HCT116 (cell line): ENCODE data around the gene LYPD3. TPM values are rescaled to one million over a fixed set of nuclear protein-coding genes. Genes with fewer than 3 reads are reported as not detected.

Source experiments
- ATAC-seq: fragments of 200-7000 bp; cut with Tn5 transposase; 2 replicates; pipeline ENCODE4 v1.9.1; 2020; ENCODE audit warnings: mild to moderate bottlenecking, moderate library complexity
- BruUV-seq: library from RNA; stranded (reverse); fragments of 400-500 nt; replicated peaks from 2 replicates; lab custom pipeline; 2021; lab: Mats Ljungman, UMichigan
- CTCF ChIA-PET: fragments of 300-600 bp; sonication (Branson Sonifier 250); formaldehyde crosslinking; loops from one replicate; lab custom pipeline; 2021; ENCODE audit warnings: antibody characterized with exemption; lab: Charles Lee
- POLR2A ChIA-PET: fragments of 300-600, 350-600 bp; sonication (Branson Sonifier 250); formaldehyde crosslinking; loops from one replicate; lab custom pipeline; 2021; ENCODE audit warnings: antibody characterized with exemption; lab: Charles Lee
- RAD21 ChIA-PET, 2 experiments: fragments of 300-600 bp; sonication (Branson Sonifier 250); formaldehyde crosslinking; loops; one replicate each; lab custom pipeline; 2023; ENCODE audit warnings: low total read pairs in 2 of 2; ENCODE audit not compliant: uncharacterized antibody in 2 of 2, unreplicated experiment in 2 of 2, low non-redundant PET in 1 of 2; lab: Charles Lee
- DNase-seq: peaks from one replicate; pipeline ENCODE4 v3.0.0-alpha.2; 2010; ENCODE audit warnings: low read depth, low spot score
- H2AFZ ChIP-seq: fragments of 200-600 bp; shearing (Covaris generic), sonication (generic); 2 replicates; pipeline ENCODE4 v1.6.1; 2017; ENCODE audit warnings: low read depth, mixed run types, mixed read lengths, antibody characterized with exemption, low read length; ENCODE audit not compliant: poor library complexity, severe bottlenecking
- H3K27ac ChIP-seq: 2 replicates; pipeline ENCODE4 v1.5.1; 2012; ENCODE audit warnings: low read depth, low read length
- H3K27me3 ChIP-seq: fragments of 200-600 bp; sonication (generic); 2 replicates; pipeline ENCODE4 v1.6.1; 2016; ENCODE audit warnings: mixed run types, low read length, mixed read lengths; ENCODE audit not compliant: insufficient read depth
- H3K36me3 ChIP-seq, 2 experiments: fragments of 200-500 bp in 1 of 2; fragments of 200-600 bp in 1 of 2; sonication (Bioruptor generic) in 1 of 2; sonication (generic) in 1 of 2; 2 replicates each; pipeline versions ENCODE4 v1.5.1 to v1.6.1; 2014 to 2016; ENCODE audit warnings: low read length in 2 of 2, inconsistent platforms in 1 of 2, mixed read lengths in 1 of 2, mixed run types in 1 of 2; ENCODE audit not compliant: insufficient read depth in 2 of 2, control insufficient read depth in 1 of 2
- H3K4me1 ChIP-seq, 2 experiments: fragments of 200-600 bp in 1 of 2; sonication (generic) in 1 of 2; 2 replicates each; pipeline versions ENCODE4 v1.5.1 to v1.6.1; 2012 to 2017; ENCODE audit warnings: low read length in 2 of 2, inconsistent platforms in 1 of 2, mild to moderate bottlenecking in 1 of 2, mixed read lengths in 1 of 2, mixed run types in 1 of 2, moderate library complexity in 1 of 2; ENCODE audit not compliant: insufficient read depth in 2 of 2, control insufficient read depth in 1 of 2
- H3K4me2 ChIP-seq: fragments of 200-600 bp; sonication (generic); 2 replicates; pipeline ENCODE4 v1.6.1; 2017; ENCODE audit warnings: mixed run types, low read length, mixed read lengths
- H3K4me3 ChIP-seq, 2 experiments: fragments of 200-600 bp in 1 of 2; sonication (generic) in 1 of 2; replicated peaks in 1 of 2; 2 replicates each; pipeline ENCODE4 v1.5.1; 2011 to 2016; ENCODE audit warnings: low read length in 2 of 2, control low read depth in 1 of 2, low read depth in 1 of 2, mild to moderate bottlenecking in 1 of 2, mixed read lengths in 1 of 2, mixed run types in 1 of 2
- H3K79me2 ChIP-seq: fragments of 200-600 bp; sonication (generic); 2 replicates; pipeline ENCODE4 v1.6.1; 2017; ENCODE audit warnings: mild to moderate bottlenecking, mixed run types, low read length, moderate library complexity, mixed read lengths; ENCODE audit not compliant: insufficient read depth
- H3K9ac ChIP-seq: fragments of 200-600 bp; sonication (generic); 2 replicates; pipeline ENCODE4 v1.6.1; 2016; ENCODE audit warnings: low read length, mixed read lengths
- H3K9me2 ChIP-seq: fragments of 200-600 bp; sonication (generic), shearing (Covaris generic); 2 replicates; pipeline ENCODE4 v1.6.1; 2017; ENCODE audit warnings: mixed run types, mild to moderate bottlenecking, moderate library complexity; ENCODE audit not compliant: insufficient read depth
- H3K9me3 ChIP-seq, 2 experiments: fragments of 200-500 bp in 1 of 2; fragments of 200-600 bp in 1 of 2; sonication (Bioruptor generic) in 1 of 2; sonication (generic) in 1 of 2; 2 replicates each; pipeline ENCODE4 v1.6.1; 2014 to 2017; ENCODE audit warnings: low read length in 2 of 2, mixed read lengths in 2 of 2, inconsistent platforms in 1 of 2, low read depth in 1 of 2, mild to moderate bottlenecking in 1 of 2, mixed run types in 1 of 2, moderate library complexity in 1 of 2; ENCODE audit not compliant: control insufficient read depth in 1 of 2, insufficient read depth in 1 of 2
- H4K20me1 ChIP-seq: fragments of 200-600 bp; sonication (generic), shearing (Covaris generic); 2 replicates; pipeline ENCODE4 v1.6.1; 2017; ENCODE audit warnings: mixed run types, mild to moderate bottlenecking, moderate library complexity; ENCODE audit not compliant: insufficient read depth
- CEBPB ChIP-seq: IDR thresholded peaks from 2 replicates; pipeline ENCODE4 v1.6.1; 2012; ENCODE audit warnings: low read depth
- EGR1 ChIP-seq: IDR thresholded peaks from 2 replicates; pipeline ENCODE4 v1.6.1; 2012; ENCODE audit warnings: low read depth
- ELF1 ChIP-seq: IDR thresholded peaks from 2 replicates; pipeline ENCODE4 v1.6.1; 2012; ENCODE audit warnings: low read depth, borderline replicate concordance
- EZH2phosphoT487 ChIP-seq: fragments of 200-600 bp; IDR thresholded peaks from 2 replicates; pipeline ENCODE4 v1.6.1; 2018; ENCODE audit warnings: antibody characterized with exemption, borderline replicate concordance
- FOSL1 ChIP-seq: IDR thresholded peaks from 2 replicates; pipeline ENCODE4 v1.6.1; 2012; ENCODE audit warnings: low read depth
- JUND ChIP-seq: IDR thresholded peaks from 2 replicates; pipeline ENCODE4 v1.6.1; 2012
- POLR2A ChIP-seq: IDR thresholded peaks from 2 replicates; pipeline ENCODE4 v1.7.0; 2011; ENCODE audit warnings: borderline replicate concordance; ENCODE audit not compliant: insufficient read depth, insufficient read length; ENCODE audit errors: extremely low read depth
- POLR2AphosphoS5 ChIP-seq: IDR thresholded peaks from 2 replicates; pipeline ENCODE4 v1.6.1; 2011; ENCODE audit warnings: mild to moderate bottlenecking, low read depth, low read length, moderate library complexity
- RAD21 ChIP-seq: IDR thresholded peaks from 2 replicates; pipeline ENCODE4 v1.6.1; 2012; ENCODE audit warnings: low read depth, mild to moderate bottlenecking
- SIN3A ChIP-seq: IDR thresholded peaks from 2 replicates; pipeline ENCODE4 v1.6.1; 2012; ENCODE audit warnings: low read depth
- SP1 ChIP-seq: IDR thresholded peaks from 2 replicates; pipeline ENCODE4 v1.6.1; 2012; ENCODE audit warnings: low read depth
- TCF7L2 ChIP-seq: IDR thresholded peaks from 2 replicates; pipeline ENCODE4 v1.7.0; 2011; ENCODE audit warnings: borderline replicate concordance, inconsistent platforms; ENCODE audit not compliant: insufficient read depth, insufficient read length; ENCODE audit errors: extremely low read depth
- ZFX ChIP-seq: fragments of 450-650 bp; IDR thresholded peaks from 2 replicates; pipeline ENCODE4 v1.6.1; 2017
- intact Hi-C: fragments of 100-400 bp; cut with micrococcal nuclease; formaldehyde crosslinking; loops from 2 replicates; pipeline ENCODE4 v1.10.0; 2022
- total RNA-seq: library from RNA; stranded (reverse); gene quantifications from one replicate; pipeline ENCODE4 v1.2.1, GENCODE V29; 2021; ENCODE audit not compliant: unreplicated experiment
- TF ChIP-seq, protein P1 (sequence below): IDR thresholded peaks from 2 replicates; pipeline ENCODE4 v1.6.1; 2011; ENCODE audit warnings: mild to moderate bottlenecking, low read length, moderate library complexity; ENCODE audit not compliant: insufficient replicate concordance; ENCODE audit errors: extremely low read depth
- TF ChIP-seq, protein P2 (sequence below): IDR thresholded peaks from 2 replicates; pipeline ENCODE4 v1.6.1; 2012
- TF ChIP-seq, protein P3 (sequence below): IDR thresholded peaks from 2 replicates; pipeline ENCODE4 v1.6.1; 2012

Gene LYPD3
- total RNA-seq, 1 experiment from 2014 or later = 3.6 TPM

DNA sequence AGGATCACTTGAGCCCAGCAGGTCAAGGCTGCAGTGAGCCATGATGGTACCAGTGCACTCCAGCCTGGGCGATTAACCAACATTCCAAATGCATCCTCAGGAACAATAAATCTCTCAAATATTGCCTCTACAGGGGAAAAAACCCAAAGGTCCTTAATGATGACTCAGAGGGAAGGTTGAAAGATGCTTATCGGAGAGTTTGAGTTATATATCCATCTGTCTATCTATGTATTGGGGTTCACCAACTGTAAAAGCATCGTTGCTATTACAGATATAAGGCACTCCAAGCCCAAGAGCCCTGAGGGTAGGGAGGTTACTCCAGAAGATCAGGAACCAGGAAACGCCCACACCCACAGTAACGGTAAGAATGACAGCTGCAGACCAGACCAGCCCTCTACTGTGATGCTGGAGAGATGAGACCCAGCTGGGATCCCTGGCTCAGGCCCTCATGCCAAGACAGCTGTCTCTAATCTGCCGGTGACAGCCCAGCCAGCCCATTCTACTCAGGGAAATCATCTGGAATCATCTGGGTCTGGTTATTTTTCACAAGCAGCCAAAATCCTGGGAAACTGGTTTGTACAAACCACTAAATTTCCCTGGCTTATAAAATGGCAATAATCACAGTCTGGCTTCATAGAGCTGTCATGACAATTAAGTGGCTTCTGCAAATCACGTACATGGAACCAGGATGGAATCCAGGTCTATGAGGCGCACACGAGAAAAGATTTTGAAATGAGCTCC, 26.9 kb downstream of the LYPD3 start:
- Histone ChIP-seq H3K36me3 (no peaks in the 10 kb centered on the region), H3K4me1 (peaks cover 0 to 16% of the 10 kb centered on the region in 2 experiments; a peak in 2 of 4 replicates), H3K79me2 (no peaks in the 10 kb centered on the region), H2AFZ (no peak overlapping the region), H4K20me1 (no peaks in the 10 kb centered on the region), H3K27ac (no peak overlapping the region), H3K4me3 (no peak overlapping the region), H3K9me2 (no peaks in the 10 kb centered on the region), H3K9me3 (no peaks in the 10 kb centered on the region; a peak in 1 of 4 replicates), H3K4me2 (peak overlapping the region; percentile 24), H3K9ac (no peak overlapping the region), H3K27me3 (no peaks in the 10 kb centered on the region)
- DNase-seq = no peak
- no peak for ATAC-seq
- intact Hi-C loops = loop anchor here (10.0 kb wide), 1 partner anchor 506 kb away; no protein-coding TSS in a partner anchor
- POLR2A ChIA-PET = interaction anchor here (0.6 to 1.6 kb wide), 2 partner anchors 87 to 235 kb away, joined by 3 to 5 read pairs; no protein-coding TSS in a partner anchor
- CTCF ChIA-PET = interaction anchor here (1.0 to 1.4 kb wide), 3 partner anchors 9 to 82 kb away, joined by 3 to 7 read pairs (median 5); no protein-coding TSS in a partner anchor
- TF ChIP-seq JUND (no peak), TCF7L2 (no peak), ZFX (no peak), EGR1 (no peak), CEBPB (no peak), ELF1 (no peak), POLR2AphosphoS5 (no peak), EZH2phosphoT487 (no peak), SP1 (no peak), RAD21 (no peak), POLR2A (no peak), FOSL1 (no peak), SIN3A (no peak)
- TF ChIP-seq, protein P1, sequence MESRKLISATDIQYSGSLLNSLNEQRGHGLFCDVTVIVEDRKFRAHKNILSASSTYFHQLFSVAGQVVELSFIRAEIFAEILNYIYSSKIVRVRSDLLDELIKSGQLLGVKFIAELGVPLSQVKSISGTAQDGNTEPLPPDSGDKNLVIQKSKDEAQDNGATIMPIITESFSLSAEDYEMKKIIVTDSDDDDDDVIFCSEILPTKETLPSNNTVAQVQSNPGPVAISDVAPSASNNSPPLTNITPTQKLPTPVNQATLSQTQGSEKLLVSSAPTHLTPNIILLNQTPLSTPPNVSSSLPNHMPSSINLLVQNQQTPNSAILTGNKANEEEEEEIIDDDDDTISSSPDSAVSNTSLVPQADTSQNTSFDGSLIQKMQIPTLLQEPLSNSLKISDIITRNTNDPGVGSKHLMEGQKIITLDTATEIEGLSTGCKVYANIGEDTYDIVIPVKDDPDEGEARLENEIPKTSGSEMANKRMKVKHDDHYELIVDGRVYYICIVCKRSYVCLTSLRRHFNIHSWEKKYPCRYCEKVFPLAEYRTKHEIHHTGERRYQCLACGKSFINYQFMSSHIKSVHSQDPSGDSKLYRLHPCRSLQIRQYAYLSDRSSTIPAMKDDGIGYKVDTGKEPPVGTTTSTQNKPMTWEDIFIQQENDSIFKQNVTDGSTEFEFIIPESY = no peak
- TF ChIP-seq, protein P2, sequence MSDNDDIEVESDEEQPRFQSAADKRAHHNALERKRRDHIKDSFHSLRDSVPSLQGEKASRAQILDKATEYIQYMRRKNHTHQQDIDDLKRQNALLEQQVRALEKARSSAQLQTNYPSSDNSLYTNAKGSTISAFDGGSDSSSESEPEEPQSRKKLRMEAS = no peak
- TF ChIP-seq, protein P3, sequence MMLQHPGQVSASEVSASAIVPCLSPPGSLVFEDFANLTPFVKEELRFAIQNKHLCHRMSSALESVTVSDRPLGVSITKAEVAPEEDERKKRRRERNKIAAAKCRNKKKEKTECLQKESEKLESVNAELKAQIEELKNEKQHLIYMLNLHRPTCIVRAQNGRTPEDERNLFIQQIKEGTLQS = no peak
- RAD21 ChIA-PET = no interaction called here
- no TSS peak for BruUV-seq
